ENCODE data around the gene AHSP.
"Not testable (repeated sequence)": the region's sequence is repeated elsewhere in the genome, so short reads cannot be mapped to it uniquely, and the experiment has no call there.

The AHSP gene

GRCh38 chr16:31535737-31536136, 8.0 kb downstream of the AHSP start:
- in situ Hi-C loops (cut with MboI; ENCODE audit: low pct_unique_long_range_greater_than_20kb, low sequenced_read_pairs, unreplicated experiment): no loop called here
- DNase-seq (ENCODE audit: low spot score): no peak
- TF ChIP-seq, protein P1, sequence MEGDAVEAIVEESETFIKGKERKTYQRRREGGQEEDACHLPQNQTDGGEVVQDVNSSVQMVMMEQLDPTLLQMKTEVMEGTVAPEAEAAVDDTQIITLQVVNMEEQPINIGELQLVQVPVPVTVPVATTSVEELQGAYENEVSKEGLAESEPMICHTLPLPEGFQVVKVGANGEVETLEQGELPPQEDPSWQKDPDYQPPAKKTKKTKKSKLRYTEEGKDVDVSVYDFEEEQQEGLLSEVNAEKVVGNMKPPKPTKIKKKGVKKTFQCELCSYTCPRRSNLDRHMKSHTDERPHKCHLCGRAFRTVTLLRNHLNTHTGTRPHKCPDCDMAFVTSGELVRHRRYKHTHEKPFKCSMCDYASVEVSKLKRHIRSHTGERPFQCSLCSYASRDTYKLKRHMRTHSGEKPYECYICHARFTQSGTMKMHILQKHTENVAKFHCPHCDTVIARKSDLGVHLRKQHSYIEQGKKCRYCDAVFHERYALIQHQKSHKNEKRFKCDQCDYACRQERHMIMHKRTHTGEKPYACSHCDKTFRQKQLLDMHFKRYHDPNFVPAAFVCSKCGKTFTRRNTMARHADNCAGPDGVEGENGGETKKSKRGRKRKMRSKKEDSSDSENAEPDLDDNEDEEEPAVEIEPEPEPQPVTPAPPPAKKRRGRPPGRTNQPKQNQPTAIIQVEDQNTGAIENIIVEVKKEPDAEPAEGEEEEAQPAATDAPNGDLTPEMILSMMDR (IDR thresholded peaks at IDR 0.05; ENCODE audit: extremely low read depth, insufficient read depth, missing control alignments): no peak

DNA sequence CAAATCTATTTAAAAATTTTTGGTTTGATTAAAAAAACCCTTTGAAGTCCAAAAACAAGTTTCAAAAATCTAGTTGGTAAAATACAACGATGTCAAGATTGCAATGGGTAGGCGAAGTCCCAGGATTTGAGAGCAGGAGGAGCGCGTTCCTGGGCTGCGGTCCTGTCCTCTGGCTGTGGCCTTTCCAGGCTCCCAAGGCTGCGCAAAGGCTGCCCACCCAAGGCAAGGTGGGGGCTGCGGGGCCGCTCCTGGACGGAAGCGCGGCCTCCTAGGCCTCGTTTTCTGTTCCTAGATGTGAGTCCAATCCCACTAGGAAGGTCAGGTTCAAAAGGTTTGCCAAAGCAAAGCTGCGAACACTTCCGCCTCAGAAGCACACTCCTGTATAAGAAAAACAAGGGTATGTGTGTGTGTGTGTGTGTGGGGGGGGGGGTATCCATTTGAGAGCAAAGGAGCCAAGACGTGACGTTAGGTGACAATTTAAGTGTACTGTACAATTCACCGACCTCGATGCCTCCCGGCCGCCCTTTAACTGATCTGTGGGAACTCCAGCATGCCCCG, 9.2 kb downstream of the AHSP start:
- DNase-seq (ENCODE audit: low spot score): no peak
- TF ChIP-seq, protein P1 (IDR thresholded peaks at IDR 0.05; ENCODE audit: extremely low read depth, insufficient read depth, missing control alignments): no peak
- in situ Hi-C loops (cut with MboI; ENCODE audit: low pct_unique_long_range_greater_than_20kb, low sequenced_read_pairs, unreplicated experiment): no loop called here

GRCh38 chr16:31537362-31538242, 9.9 kb downstream of the AHSP start:
- TF ChIP-seq, protein P1 (IDR thresholded peaks at IDR 0.05; ENCODE audit: extremely low read depth, insufficient read depth, missing control alignments): no peak
- DNase-seq (ENCODE audit: low spot score): no peak
- in situ Hi-C loops (cut with MboI; ENCODE audit: low pct_unique_long_range_greater_than_20kb, low sequenced_read_pairs, unreplicated experiment): no loop called here

DNA sequence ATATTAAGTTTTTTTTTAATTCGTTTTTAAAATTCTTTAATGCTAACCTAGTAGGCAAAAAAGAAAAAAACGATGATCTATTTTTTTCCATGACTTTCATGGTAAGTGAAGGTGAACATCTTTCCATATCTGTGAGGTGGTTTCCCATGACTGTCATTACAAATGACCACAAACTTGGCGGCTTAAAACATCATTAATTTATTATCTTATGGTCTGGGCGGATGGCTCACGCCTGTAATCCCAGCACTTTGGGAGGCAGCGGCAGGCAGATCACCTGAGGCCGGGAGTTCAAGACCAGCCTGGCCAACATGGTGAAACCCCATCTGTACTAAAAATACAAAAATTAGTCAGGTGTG, 10.5 kb downstream of the AHSP start:
- DNase-seq (ENCODE audit: low spot score); in situ Hi-C loops (cut with MboI; ENCODE audit: low pct_unique_long_range_greater_than_20kb, low sequenced_read_pairs, unreplicated experiment): not testable (repeated sequence)

GRCh38 chr16:31539762-31540161, 12.1 kb downstream of the AHSP start:
- in situ Hi-C loops (cut with MboI; ENCODE audit: low pct_unique_long_range_greater_than_20kb, low sequenced_read_pairs, unreplicated experiment); DNase-seq (ENCODE audit: low spot score): not testable (repeated sequence)

- in situ Hi-C loops (cut with MboI; ENCODE audit: low pct_unique_long_range_greater_than_20kb, low sequenced_read_pairs, unreplicated experiment): no loop called here
- TF ChIP-seq, protein P1 (IDR thresholded peaks at IDR 0.05; ENCODE audit: extremely low read depth, insufficient read depth, missing control alignments): no peak
- DNase-seq (ENCODE audit: low spot score): no peak
Observed at GRCh38 chr16:31542763-31543162, 15.1 kb downstream of the AHSP start.

GRCh38 chr16:31561426-31562233, 33.9 kb downstream of the AHSP start:
- in situ Hi-C loops (cut with MboI; ENCODE audit: low pct_unique_long_range_greater_than_20kb, low sequenced_read_pairs, unreplicated experiment): no loop called here
- no peak for DNase-seq (ENCODE audit: low spot score)
- TF ChIP-seq, protein P1 (IDR thresholded peaks at IDR 0.05; ENCODE audit: extremely low read depth, insufficient read depth, missing control alignments): no peak

Data from GM13977 (cell line).